ENCODE measurements around the gene FAM53B. TPM values are rescaled to one million over a fixed set of nuclear protein-coding genes. Genes with fewer than 3 reads are reported as not detected.

FAM53B gene
- total RNA-seq, 1 donor from 2014 or later, result 17.0 TPM

- DNase-seq (ENCODE audit: extremely low read depth, low read depth, low spot score), result no peak
These were observed 92.0 kb downstream of the FAM53B start for GRCh38 chr10:124652200-124652599.

GRCh38 chr10:124651402-124651891 lies 92.7 kb downstream of the FAM53B start:
- DNase-seq (ENCODE audit: extremely low read depth, low read depth, low spot score), result no peak

GRCh38 chr10:124650820-124651401 lies 93.3 kb downstream of the FAM53B start:
- DNase-seq (ENCODE audit: extremely low read depth, low read depth, low spot score), result no peak

GRCh38 chr10:124650263-124650662 lies 93.9 kb downstream of the FAM53B start:
- no peak for DNase-seq (ENCODE audit: extremely low read depth, low read depth, low spot score)

- no peak for DNase-seq (ENCODE audit: extremely low read depth, low read depth, low spot score)
These were observed 95.0 kb downstream of the FAM53B start for GRCh38 chr10:124649214-124649613.

GRCh38 chr10:124648738-124649137 lies 95.4 kb downstream of the FAM53B start:
- peak; percentile 22 for DNase-seq (ENCODE audit: extremely low read depth, low read depth, low spot score)

GRCh38 chr10:124648131-124648475 lies 96.1 kb downstream of the FAM53B start:
- no peak for DNase-seq (ENCODE audit: extremely low read depth, low read depth, low spot score)

- no peak for DNase-seq (ENCODE audit: extremely low read depth, low read depth, low spot score)
These were observed 96.6 kb downstream of the FAM53B start for GRCh38 chr10:124647421-124648130.

GRCh38 chr10:124646483-124647352 lies 97.5 kb downstream of the FAM53B start:
- peak; percentile 75 for DNase-seq (ENCODE audit: extremely low read depth, low read depth, low spot score)

- no peak for DNase-seq (ENCODE audit: extremely low read depth, low read depth, low spot score)
These were observed 98.6 kb downstream of the FAM53B start for GRCh38 chr10:124645467-124646095.

- no peak for DNase-seq (ENCODE audit: extremely low read depth, low read depth, low spot score)
These were observed 99.3 kb downstream of the FAM53B start for GRCh38 chr10:124644771-124645415.

- no peak for DNase-seq (ENCODE audit: extremely low read depth, low read depth, low spot score)
These were observed 99.9 kb downstream of the FAM53B start for GRCh38 chr10:124644236-124644635.

- no peak for DNase-seq (ENCODE audit: extremely low read depth, low read depth, low spot score)
These were observed 100.7 kb downstream of the FAM53B start for GRCh38 chr10:124643330-124644009.

GRCh38 chr10:124642088-124642710 lies 102.0 kb downstream of the FAM53B start:
- no peak for DNase-seq (ENCODE audit: extremely low read depth, low read depth, low spot score)

- no peak for DNase-seq (ENCODE audit: extremely low read depth, low read depth, low spot score)
These were observed 102.7 kb downstream of the FAM53B start for GRCh38 chr10:124641282-124642087.

- DNase-seq (ENCODE audit: extremely low read depth, low read depth, low spot score), result no peak
These were observed 103.5 kb downstream of the FAM53B start for GRCh38 chr10:124640538-124641231.

GRCh38 chr10:124640056-124640455 lies 104.1 kb downstream of the FAM53B start:
- DNase-seq (ENCODE audit: extremely low read depth, low read depth, low spot score), result no peak

GRCh38 chr10:124639646-124640045 lies 104.5 kb downstream of the FAM53B start:
- no peak for DNase-seq (ENCODE audit: extremely low read depth, low read depth, low spot score)

Measured in glomerular endothelial cell (primary cell).